Measurements from ENCODE around the gene FILIP1.

Gene FILIP1

GRCh38 chr6:75337835-75338580 lies 155.6 kb downstream of the FILIP1 start:
- H2AFZ ChIP-seq (ENCODE audit: low read depth, low read length, severe bottlenecking) = no peak overlapping the region
- H3K9ac ChIP-seq (ENCODE audit: low read length) = no peak overlapping the region
- no peaks in the 10 kb centered on the region for H3F3A ChIP-seq (ENCODE audit: insufficient read depth)
- no peaks in the 10 kb centered on the region for H3K9me3 ChIP-seq (ENCODE audit: insufficient read depth, low read length)
- no peaks in the 10 kb centered on the region for H3K79me2 ChIP-seq (ENCODE audit: insufficient read depth, low read length)
- H3K27me3 ChIP-seq (ENCODE audit: low read length) = no peaks in the 10 kb centered on the region
- TF ChIP-seq EZH2phosphoT487 (conservative IDR thresholded peaks at IDR 0.05; ENCODE audit: low read length) (no peak), CTCF (IDR thresholded peaks at IDR 0.05; ENCODE audit: insufficient read depth, low read length, poor library complexity, severe bottlenecking) (no peak)
- no peak overlapping the region for H3K27ac ChIP-seq (ENCODE audit: low read depth, low read length)
- no peaks in the 10 kb centered on the region for H3K9me2 ChIP-seq (replicated peaks; ENCODE audit: insufficient read depth, low read length)
- H4K20me1 ChIP-seq (ENCODE audit: low read depth, low read length) = no peaks in the 10 kb centered on the region
- H3K4me3 ChIP-seq (ENCODE audit: insufficient read depth, low read length, poor library complexity, severe bottlenecking) = no peak overlapping the region
- no peaks in the 10 kb centered on the region for H3K36me3 ChIP-seq (ENCODE audit: low read length)
- no peak overlapping the region for H3K4me2 ChIP-seq (ENCODE audit: low read depth, low read length, poor library complexity, severe bottlenecking)

- Histone ChIP-seq H3K4me3 (ENCODE audit: insufficient read depth, low read length, poor library complexity, severe bottlenecking) (no peak overlapping the region), H3K79me2 (ENCODE audit: insufficient read depth, low read length) (no peaks in the 10 kb centered on the region), H4K20me1 (ENCODE audit: low read depth, low read length) (no peaks in the 10 kb centered on the region), H3K9me2 (replicated peaks; ENCODE audit: insufficient read depth, low read length) (no peaks in the 10 kb centered on the region), H3K27me3 (ENCODE audit: low read length) (no peaks in the 10 kb centered on the region), H3K9me3 (ENCODE audit: insufficient read depth, low read length) (no peaks in the 10 kb centered on the region), H3K27ac (ENCODE audit: low read depth, low read length) (no peak overlapping the region), H3F3A (ENCODE audit: insufficient read depth) (no peaks in the 10 kb centered on the region), H3K9ac (ENCODE audit: low read length) (no peak overlapping the region), H3K36me3 (ENCODE audit: low read length) (no peaks in the 10 kb centered on the region), H2AFZ (ENCODE audit: low read depth, low read length, severe bottlenecking) (no peak overlapping the region), H3K4me2 (ENCODE audit: low read depth, low read length, poor library complexity, severe bottlenecking) (no peak overlapping the region)
- TF ChIP-seq EZH2phosphoT487 (conservative IDR thresholded peaks at IDR 0.05; ENCODE audit: low read length) = no peak
- TF ChIP-seq CTCF (IDR thresholded peaks at IDR 0.05; ENCODE audit: insufficient read depth, low read length, poor library complexity, severe bottlenecking) = no peak
These were observed 159.1 kb downstream of the FILIP1 start for GRCh38 chr6:75334266-75335040.

GRCh38 chr6:75333676-75334200 lies 159.9 kb downstream of the FILIP1 start:
- H3K9me2 ChIP-seq (replicated peaks; ENCODE audit: insufficient read depth, low read length) = no peaks in the 10 kb centered on the region
- no peaks in the 10 kb centered on the region for H3F3A ChIP-seq (ENCODE audit: insufficient read depth)
- H3K4me3 ChIP-seq (ENCODE audit: insufficient read depth, low read length, poor library complexity, severe bottlenecking) = no peak overlapping the region
- H2AFZ ChIP-seq (ENCODE audit: low read depth, low read length, severe bottlenecking) = no peak overlapping the region
- no peaks in the 10 kb centered on the region for H3K36me3 ChIP-seq (ENCODE audit: low read length)
- H3K79me2 ChIP-seq (ENCODE audit: insufficient read depth, low read length) = no peaks in the 10 kb centered on the region
- no peak overlapping the region for H3K4me2 ChIP-seq (ENCODE audit: low read depth, low read length, poor library complexity, severe bottlenecking)
- no peak overlapping the region for H3K9ac ChIP-seq (ENCODE audit: low read length)
- no peaks in the 10 kb centered on the region for H4K20me1 ChIP-seq (ENCODE audit: low read depth, low read length)
- no peak overlapping the region for H3K27ac ChIP-seq (ENCODE audit: low read depth, low read length)
- no peaks in the 10 kb centered on the region for H3K27me3 ChIP-seq (ENCODE audit: low read length)
- TF ChIP-seq CTCF (IDR thresholded peaks at IDR 0.05; ENCODE audit: insufficient read depth, low read length, poor library complexity, severe bottlenecking) (no peak), EZH2phosphoT487 (conservative IDR thresholded peaks at IDR 0.05; ENCODE audit: low read length) (no peak)
- H3K9me3 ChIP-seq (ENCODE audit: insufficient read depth, low read length) = no peaks in the 10 kb centered on the region

Measured in SU-DHL-6 (cell line).